SIG-M5 (cell line): ENCODE data around the gene C2CD4C.
"Not testable (repeated sequence)": the region's sequence is repeated elsewhere in the genome, so short reads cannot be mapped to it uniquely, and the experiment has no call there.

Experiments
- DNase-seq: peaks from one replicate; lab custom pipeline; 2025; lab: John Stamatoyannopoulos, UW

Gene C2CD4C

DNA sequence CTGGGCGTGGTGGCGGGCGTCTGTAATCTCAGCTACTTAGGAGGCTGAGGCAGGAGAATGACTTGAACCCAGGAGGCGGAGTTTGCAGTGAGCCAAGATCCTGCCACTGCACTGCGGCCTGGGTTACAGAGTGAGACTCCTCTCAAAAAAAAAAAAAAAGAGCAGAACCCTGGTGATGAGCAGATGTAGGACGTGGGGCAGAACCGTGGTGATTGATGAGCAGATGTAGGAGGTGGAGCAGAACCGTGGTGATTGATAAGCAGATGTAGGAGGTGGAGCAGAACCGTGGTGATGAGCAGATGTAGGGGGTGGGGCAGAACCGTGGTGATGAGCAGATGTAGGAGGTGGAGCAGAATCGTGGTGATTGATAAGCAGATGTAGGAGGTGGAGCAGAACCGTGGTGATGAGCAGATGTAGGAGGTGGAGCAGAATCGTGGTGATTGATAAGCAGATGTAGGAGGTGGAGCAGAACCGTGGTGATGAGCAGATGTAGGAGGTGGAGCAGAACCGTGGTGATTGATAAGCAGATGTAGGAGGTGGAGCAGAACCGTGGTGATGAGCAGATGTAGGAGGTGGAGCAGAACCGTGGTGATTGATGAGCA, 28.2 kb downstream of the C2CD4C start:
- DNase-seq, result not testable (repeated sequence)

DNA sequence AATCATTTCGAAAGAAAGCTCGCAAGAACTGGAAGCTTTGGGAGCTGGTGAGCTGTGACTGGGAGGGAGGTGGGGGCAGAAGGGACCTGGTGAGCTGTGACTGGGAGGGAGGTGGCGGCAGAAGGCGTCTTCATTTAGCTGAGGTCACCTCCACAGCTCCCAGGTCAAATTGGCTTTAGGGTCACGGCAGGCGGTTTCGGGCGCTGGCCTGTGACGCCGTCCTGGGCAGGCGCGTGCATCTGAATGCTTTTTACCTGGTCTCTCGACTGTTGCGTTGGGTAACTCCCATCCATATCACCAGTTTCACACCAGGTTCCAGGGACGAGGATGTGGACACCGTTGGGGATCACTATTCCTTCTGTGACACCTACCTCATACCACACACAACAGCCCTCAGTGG, 29.2 kb downstream of the C2CD4C start:
- no peak for DNase-seq

DNA sequence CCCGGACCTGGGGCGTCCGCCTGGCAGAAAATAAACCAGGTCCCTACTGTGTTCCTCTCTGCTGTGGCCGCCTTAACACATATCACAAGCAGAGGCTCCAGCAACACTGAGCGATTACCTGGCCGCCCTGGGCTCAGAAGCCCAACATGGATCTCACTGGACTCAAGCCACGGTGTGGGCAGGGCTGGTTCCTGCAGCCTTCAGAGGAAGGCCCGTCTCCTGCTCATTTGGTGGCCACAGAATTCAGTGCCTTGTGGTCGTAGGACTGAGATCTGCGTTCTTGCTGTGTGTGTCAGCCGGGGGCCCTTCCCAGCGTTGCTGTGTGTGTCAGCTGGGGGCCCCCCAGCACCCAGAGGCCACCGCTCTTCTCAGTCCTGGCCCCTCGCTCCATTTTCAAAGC, 30.2 kb downstream of the C2CD4C start:
- DNase-seq, result no peak

DNA sequence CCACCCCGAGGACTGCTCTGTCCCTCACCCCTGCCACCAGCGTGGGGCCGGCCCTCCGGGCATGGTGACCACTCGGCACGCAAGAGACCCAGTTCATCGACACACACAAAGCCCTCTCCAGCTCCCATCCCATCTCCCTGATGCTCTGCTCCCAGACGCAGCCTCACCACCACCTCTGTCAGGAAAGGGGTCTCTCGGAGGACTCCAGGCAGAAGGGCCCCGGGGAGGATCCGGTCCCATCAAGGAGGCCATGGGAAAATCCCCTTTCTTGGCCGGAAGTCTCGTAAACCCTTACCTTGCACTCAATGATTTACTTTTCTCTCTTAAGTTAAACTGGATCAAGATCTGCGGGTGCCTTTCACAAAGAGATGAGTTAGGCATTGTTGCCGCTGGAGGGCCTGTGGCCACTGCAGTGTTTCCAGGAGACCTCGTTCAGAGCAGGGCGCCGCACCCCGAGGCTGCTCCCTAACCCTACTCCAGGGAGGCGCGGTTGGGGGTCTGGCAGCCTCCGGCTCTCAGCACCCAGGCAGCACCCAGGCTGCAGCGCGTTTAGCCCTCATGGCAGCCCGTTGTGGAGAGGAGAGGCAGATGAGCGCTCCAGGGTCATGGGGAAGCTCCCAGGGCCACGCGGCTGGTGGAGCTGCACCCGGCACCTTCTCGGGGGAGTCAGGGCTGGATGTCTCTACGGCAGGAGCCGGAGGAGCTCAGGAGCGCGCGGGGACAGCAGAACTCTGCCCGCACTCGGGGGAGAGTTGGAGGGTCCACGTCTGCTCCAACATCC, 31.0 kb downstream of the C2CD4C start:
- DNase-seq, result no peak

DNA sequence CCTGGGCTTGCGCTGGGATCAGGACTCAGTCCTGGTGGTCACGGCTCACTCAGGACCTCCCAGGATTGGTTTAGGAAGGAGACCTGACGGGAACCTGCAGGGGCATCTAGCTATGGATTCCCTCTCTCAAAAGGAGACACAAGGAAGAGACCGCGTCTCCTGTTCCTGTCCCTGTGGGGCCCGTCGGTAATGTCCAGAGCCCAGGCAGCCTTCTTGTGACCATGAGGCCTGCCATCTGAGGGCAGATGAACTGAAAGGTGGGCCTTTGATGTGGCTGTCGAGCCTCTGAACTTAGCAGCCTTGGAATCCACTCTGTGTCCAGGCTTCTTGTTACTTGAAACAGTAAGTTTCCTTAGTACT, 32.9 kb downstream of the C2CD4C start:
- DNase-seq, result no peak

DNA sequence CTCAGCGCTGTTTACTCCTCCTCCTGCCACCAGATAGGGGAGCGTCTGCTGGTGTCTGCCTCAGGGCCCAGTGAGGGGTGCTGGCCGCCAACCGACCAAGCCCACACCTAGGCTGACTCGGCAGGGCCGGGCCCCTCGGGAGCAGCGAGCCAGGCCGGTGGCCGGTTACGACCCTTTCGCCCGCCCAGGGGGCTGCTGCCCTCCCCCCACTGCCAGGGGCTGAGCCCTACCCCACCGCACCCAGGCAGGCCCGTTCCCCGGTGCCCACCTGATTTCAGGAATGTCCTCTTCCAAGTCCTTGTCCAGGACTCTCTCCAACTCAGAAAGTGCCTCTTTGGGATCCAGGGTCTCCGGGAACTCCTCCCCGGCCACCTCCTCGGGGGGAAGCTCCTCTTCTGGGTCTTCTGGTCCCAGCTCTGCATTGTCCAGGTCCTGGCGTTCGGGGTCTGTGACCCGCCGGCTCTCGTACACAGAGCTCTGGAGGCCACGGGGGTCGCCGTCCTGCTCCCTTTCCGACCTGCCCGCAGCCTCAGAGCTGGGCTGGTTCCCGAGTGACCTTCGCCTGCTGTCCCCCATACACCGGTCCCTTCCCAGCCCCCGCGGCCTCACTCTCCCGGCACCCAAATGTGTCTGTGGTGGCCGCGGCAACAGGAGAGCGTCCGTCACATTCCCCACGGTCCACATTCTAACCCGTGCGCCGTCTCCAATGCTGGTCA, 33.4 kb downstream of the C2CD4C start:
- no peak for DNase-seq

DNA sequence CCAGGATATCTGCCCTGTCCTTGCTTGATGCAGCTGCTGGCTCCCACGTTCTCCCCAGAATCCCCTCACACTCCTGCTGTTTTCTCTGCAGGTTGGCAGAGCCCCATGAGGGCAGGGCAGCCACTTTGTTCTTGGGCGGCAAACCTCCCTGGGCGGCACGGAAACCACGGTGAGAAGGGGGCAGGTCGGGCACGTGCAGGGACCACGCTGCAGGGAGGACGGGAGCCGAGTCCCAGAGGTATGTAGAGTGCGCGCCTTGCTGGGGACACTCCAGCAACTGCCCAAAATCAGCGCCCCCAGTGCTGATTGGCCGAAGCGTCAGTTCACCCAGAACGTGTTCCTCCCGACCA, 34.1 kb downstream of the C2CD4C start:
- DNase-seq, result no peak

DNA sequence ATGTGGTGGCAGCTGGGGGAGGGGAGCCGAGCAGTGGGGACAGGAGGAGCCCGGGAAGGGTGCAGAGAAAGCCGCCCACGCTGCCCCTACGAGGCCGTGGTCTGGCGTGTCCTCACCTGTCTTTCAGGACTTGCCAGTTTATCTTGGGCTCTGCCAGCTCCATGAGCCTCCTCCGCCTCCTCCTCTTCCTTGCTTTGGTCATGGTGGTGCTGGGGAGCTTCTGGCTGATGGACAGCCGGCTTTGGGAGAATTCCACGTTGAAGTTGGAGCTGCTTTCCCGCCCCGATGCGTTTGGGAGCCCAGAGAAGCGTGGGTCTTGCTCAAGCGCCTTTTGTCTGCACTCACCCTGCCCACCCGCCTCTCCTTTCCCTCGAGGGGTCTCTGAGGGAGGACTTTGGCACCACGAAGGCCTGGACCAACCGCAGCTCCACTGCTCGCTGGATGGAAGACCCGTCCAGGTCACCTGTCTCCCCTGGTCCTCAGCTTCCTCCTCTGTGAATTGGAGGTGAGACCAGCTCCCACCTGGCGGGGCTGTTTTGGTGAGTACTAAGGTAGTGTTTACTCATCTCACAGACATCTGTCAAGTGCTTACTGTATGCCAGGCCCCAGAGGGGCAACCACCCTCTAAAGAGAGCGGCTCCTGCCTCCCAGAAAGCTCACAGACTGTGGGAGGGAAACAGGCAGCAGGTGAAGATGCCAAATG, 34.6 kb downstream of the C2CD4C start:
- no peak for DNase-seq

DNA sequence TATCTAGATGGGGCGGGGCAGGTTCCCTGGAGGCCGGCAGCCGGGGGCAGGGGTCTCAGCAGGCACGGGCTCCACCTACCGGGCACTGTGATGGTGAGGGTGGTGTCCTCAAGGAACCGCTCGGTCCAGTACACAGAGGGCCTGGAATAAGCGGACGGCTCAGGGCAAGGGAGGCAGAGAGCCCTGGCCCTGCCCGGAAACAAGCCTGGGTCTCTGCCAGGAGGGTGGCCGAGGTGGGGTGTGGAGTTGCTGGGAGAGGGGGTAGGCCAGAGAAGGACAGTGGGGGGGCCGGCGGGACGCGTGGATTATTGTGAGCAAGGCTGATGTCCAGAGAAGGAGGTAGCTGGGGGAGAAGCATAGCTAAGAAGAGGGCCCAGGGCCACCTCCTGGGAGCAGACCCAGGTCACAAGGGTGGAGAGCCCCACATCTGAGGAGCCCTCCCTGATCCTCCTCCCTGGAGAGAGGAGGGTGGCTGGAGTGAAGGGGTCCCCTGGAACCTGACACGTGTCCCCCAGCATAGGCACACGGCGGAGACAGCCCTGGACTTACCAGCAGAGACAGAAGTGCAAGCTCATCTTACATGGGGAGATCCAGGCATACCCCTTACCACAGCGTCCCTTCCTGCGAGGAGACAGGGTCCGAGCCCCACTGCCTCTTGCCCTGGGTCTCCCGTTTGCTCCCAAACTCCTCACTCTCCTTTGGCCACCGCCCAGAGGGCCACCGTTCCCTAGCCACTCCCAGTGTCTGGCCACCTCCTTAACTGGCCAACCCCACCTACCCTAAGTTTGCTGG, 35.4 kb downstream of the C2CD4C start:
- no peak for DNase-seq

DNA sequence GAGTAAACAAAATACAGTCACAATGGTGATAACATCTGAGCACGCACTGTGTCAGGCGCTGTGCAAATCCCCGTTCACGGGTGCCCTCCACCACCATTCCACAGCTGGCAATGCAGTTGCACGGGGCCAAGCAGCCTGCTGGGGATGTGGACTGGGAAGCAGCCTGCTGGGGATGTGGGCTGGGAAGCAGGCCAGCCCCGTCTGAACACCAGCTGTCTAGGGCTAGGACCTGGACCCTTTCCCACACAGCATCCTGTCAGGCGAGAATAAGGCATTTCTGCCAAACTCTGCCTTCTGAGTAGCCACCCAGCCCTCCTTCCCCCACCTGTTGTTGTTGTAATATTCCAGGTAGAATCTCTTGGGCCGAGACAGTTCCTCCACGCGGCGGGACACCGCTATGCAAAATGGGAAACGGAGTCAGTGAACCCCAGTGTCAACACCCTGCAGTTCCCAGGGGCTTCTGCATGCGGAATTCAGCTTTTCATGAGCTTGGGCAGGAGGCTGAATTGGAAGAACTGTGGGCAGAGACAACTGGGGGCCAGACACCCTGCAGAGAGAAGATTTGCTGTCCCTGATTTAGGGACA, 36.5 kb downstream of the C2CD4C start:
- no peak for DNase-seq

DNA sequence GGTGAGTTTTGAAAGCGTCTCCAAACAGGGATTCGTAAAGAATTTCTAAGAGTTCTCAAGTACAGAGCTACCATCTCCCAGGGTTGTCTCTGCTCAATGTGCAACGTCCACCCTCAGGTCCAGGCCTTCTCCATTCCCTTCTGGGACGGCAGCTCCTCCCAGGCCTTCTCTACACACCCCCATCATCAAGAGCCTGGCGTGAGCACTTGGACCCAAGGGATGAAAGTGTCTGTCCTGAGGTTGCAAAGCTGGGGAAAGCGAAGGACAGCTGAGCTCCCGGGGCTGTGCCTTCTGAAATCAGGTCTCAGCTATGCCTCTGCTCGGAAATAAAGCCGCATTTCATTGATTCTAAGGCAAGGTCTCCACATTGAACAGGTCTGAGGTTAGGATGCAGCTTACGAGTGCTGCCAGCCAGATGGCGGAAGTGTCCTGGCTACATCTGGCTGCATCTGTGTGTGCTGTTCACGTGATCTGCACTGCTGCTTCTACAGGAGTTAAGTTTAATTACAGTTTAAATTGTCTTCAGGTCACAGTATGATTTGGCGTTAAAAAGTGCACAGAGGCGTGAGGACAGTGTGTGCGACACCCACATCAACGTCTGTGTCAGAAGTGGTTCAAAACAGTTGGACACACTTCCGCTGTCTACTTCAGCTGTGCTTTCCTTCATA, 37.3 kb downstream of the C2CD4C start:
- DNase-seq, result no peak

DNA sequence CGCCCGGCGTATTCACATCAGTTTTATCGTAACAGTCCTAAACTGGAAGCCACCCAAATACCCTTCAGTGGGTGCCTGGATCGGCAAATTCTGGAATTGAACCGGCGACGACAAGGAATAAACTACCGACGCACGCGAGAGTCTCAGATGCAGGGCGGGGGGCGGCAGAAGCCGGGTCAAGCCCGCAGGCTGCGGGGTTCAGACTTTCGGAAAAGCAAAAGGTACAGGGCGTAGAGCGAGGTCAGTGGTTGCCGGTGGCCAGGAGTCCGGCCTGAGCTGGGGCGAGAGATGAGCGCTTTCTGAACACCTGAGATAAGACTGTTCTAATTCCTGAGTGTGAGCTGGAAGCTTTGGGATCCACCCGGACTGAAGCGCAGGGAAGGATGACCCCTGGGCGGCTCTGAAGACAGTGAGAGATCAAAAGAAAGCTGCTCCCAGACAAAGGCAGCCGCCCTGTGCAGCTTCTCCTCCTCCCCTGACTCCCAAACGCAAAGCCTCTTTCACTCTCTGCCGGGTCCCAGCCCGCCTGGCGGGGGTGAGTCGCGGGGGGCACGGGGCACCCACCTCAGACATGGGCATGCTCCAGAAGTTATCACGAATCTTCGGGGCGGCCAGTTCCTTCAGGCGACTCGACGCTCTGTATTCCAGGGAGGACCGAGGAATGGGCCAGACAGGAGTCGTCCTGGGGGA, 38.2 kb downstream of the C2CD4C start:
- no peak for DNase-seq

DNA sequence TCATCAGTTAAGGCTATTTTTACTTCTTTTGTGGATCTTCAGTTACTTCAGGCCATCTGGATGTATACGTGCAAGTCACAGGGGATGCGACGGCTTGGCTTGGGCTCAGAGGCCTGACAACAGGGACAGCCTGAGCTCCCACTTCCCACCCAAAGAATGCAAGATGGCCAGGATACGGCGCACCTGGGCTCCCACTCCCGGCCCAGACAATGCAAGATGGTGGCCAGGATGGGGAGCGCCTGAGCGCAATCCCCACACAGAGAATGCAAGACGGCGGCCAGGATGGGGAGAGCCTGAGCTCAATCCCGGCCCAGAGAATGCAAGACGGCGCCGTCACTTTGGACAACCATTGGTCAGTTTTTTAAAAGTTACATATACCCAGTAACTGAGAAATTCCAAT, 39.1 kb downstream of the C2CD4C start:
- DNase-seq, result no peak

DNA sequence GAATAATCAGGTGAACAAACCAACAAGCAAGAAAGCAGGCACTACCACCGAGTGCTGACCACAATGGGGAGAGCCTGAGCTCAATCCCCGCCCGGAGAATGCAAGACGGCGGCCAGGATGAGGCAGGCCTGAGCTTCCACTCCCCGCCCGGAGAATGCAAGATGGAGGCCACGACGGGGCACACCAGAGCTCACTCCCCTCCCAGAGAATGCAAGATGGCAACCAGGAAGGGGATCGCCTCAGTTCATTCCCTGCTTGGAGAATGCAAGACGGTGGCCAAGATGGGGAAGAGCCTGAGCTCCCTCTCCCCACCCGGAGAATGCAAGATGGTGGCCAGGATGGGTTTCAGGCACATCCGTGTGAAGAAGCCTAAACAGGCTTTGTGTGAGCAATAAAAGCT, 39.7 kb downstream of the C2CD4C start:
- no peak for DNase-seq

DNA sequence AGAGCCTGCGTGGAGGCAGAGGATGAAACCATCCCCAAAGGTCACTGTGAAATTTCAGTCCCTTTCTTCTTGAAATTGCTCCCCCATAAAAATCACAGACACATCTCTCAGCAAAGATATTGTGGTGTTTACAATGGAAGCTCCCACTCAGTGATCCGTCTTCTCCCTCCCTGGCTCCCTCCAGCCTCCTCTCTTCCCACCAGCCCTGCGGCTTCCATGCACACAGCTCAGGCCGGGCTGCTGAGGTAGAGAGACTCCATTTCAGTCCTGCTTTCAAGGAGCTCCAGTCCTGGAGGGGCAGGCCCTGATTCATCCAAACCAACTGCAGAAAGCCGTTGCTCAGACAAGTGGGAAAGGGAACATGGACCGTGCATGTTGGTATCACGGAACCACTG, 40.3 kb downstream of the C2CD4C start:
- DNase-seq, result no peak

DNA sequence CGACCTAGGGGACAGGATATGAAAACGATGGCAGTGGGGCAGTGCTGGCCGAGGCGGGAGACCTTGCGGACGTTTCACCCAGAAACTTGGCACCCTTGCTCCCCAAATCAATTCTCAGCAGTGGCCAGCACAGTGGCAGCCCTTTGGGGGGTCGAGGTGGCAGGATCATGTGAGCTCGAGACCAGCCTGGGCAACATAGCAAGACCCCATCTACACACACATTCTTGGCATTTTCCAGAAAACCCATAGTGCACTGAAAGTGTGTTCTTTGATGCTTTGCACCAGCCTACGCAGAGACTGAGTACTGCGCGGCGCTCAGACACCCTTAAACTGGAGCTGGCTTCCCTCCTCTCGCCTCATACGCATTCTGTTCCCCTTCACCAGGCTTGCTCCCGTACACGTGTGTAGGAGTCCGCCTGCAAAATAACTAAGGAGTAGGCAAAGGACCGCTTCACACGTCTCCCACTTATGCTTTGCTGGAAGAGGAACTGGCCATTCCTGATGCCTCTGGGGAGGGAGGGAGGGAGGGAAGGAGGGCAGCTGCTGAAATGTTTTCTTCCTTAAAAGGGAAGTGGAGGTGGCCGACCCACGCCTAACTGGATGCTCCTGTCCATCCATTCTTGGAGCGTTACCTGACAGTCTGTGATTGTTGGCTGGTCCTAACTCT, 40.9 kb downstream of the C2CD4C start:
- DNase-seq, result no peak

DNA sequence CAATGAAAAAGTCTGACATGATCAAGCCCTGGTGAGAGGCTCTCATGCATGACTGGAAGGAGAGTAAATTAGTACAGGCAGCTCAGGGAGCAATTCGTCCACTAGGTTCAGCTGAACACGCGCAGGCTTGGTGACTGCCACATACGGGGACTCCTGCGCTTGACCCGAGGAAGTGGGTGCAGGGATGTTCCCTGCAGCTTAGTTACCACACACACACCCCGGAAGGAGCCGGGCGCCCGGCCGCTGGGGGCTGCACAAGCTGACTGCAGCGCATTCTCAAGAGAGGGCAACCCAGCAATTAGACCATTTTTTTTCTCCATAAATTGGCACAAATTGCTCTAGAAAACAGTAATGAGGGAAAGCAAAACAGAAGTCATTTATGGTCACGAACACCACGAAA, 41.4 kb downstream of the C2CD4C start:
- no peak for DNase-seq

DNA sequence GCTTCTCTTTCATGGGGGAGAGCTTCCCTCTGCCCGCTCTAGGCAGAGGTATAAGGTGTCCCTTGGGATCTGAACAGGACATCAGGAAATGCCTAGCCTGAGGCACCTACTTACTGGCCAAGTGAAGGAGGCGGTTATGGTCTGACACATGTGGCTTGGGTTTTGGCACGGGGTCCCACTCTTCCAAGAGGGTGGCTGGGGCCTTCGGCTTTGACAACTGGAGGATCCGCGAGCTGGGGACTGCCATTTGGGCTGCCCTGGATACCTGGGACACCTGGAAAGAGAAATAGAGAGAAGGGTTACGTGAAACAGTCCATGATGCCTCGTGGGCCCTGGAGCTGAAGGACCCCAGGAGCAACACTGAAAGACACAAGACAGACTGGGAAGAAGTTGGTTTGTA, 42.0 kb downstream of the C2CD4C start:
- DNase-seq, result no peak

DNA sequence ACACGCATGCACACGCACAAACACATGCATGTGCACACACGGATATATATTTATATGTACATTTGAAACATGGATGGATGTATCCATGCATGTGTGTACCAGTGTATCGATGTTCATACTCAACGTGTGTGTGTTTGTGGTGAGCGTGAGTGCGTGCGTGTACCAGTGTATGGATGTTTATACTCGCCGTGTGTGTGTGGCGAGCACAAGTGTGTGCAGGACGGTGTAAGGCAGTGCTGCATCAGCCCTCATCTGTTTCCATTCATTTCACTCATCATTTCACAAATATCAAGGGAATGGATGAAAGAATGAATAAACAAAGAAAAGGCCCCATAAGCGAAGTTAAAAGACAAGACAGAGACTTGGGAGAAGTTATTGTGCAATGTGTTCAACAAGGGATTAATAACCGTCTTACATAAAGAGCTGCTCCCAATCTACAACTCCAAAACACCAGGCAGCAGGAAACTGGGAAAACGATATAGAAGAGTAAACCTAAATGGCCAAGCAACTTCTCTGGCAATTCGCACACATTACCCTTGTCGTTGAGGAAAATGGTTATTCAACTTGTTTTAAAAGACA, 42.7 kb downstream of the C2CD4C start:
- no peak for DNase-seq
